ENCODE results near the gene BMP7.

DNA sequence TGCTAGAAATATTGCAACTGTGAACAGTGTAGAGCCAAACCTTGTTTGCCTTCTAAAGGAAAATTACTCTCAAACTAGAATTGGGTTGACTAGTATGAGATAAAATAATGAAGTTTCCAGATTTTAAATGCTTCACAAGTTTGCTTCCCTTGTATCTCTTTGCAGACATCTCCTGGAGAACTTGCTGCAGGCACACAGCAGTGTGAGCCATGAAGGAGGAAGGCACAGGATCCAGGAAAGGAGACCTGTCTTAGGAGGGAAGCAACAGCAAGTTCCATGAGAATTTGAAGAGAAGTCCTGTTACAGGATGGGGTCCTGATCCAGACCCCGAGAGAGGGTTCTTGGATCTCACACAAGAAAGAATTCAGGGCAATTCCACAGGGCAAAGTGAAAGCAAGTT, 115.9 kb downstream of the BMP7 start:
- TF ChIP-seq EZH2phosphoT487 (IDR thresholded peaks at IDR 0.05; ENCODE audit: insufficient read depth, low read depth) (no peak), EZH2 (IDR thresholded peaks at IDR 0.05; ENCODE audit: insufficient read depth, poor library complexity, severe bottlenecking) (no peak)
